ENCODE measurements around the gene NTSR1. TPM values are rescaled to one million over a fixed set of nuclear protein-coding genes. Genes with fewer than 3 reads are reported as not detected.

The NTSR1 gene
- total and polyA plus RNA-seq, 2 of the 8 experiments (the other 6 are each of a cell fraction or from before 2014, with no cell fraction given) = 0.53 to 0.89 TPM

DNA sequence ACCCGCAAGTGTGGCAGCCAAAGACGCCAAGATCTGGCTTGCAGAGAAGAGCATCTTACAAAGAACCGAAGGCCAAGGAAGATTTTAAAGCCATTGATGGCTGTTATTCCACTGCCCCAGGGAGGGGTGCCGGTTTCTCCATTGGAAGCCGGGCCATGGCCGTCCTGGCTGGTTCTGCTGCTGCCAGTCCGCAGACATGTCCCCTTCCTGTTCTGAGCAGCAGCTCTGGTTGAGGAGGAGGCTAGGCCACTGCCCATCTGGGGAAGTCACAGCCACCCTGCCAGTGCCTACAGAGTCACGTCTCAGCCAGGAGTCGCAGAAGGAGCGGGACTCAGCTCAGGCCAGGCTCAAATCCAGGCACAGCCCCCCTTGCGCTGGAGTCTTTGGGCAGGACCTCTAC lies 45.0 kb downstream of the NTSR1 start:
- no peak overlapping the region for H3K27ac ChIP-seq (ENCODE audit: low read depth, low read length)
- no peaks in the 10 kb centered on the region for H4K20me1 ChIP-seq (replicated peaks in 1 of 2; ENCODE audit: control insufficient read depth in 1 of 2, insufficient read depth in 2 of 2, low read length in 2 of 2)
- no peak overlapping the region for H3K18ac ChIP-seq (ENCODE audit: extremely low read depth, low read length)
- H3K4me3 ChIP-seq (ENCODE audit: extremely low read depth in 1 of 4, insufficient read depth in 2 of 4, low read depth in 3 of 4, low read length in 4 of 4) = no peak overlapping the region
- no peaks in the 10 kb centered on the region for H3K36me3 ChIP-seq (ENCODE audit: control insufficient read depth in 2 of 4, insufficient read depth in 4 of 4, low read length in 3 of 4)
- H3K23ac ChIP-seq (ENCODE audit: insufficient read length) = no peak overlapping the region
- no peak overlapping the region for H3K9ac ChIP-seq (replicated peaks in 1 of 4; ENCODE audit: extremely low read depth in 1 of 4, low read depth in 3 of 4, low read length in 3 of 4)
- H4K91ac ChIP-seq (replicated peaks; ENCODE audit: insufficient read length, low read length) = no peak overlapping the region
- H2BK20ac ChIP-seq (ENCODE audit: low read length) = no peak overlapping the region
- no peak overlapping the region for H2AK5ac ChIP-seq (ENCODE audit: low read depth, low read length)
- ChIA-PET CTCF (ENCODE audit: partially characterized antibody) (interaction anchor here (0.9 to 1.4 kb wide), 6 partner anchors 11 to 213 kb away, joined by 3 to 4 read pairs (median 3); no protein-coding TSS in a partner anchor), POLR2A (ENCODE audit: partially characterized antibody) (interaction anchor here (0.9 to 1.6 kb wide), 2 partner anchors 25 to 41 kb away, joined by 3 read pairs; no protein-coding TSS in a partner anchor)
- WGBS, 2 experiments (ENCODE audit: extremely low coverage in 1 of 2, insufficient coverage in 1 of 2, insufficient read length in 1 of 2, insufficient replicate concordance in 2 of 2, low coverage in 1 of 2, low lambda C conversion rate in 2 of 2, missing lambda C conversion rate in 1 of 2) = 94% methylated on average over 11 of the region's 11 CpGs; no CpG with 5 or more reads in 1 of the 2 experiments
- H3K9me3 ChIP-seq (ENCODE audit: insufficient read depth in 2 of 2, low read depth in 1 of 2, low read length in 1 of 2) = no peaks in the 10 kb centered on the region
- no peak for FAIRE-seq
- H3K79me1 ChIP-seq (ENCODE audit: low read depth, low read length) = no peaks in the 10 kb centered on the region
- no peak overlapping the region for H2BK15ac ChIP-seq (ENCODE audit: low read length)
- H3K4me1 ChIP-seq (replicated peaks in 1 of 4; ENCODE audit: control insufficient read depth in 3 of 4, insufficient read depth in 4 of 4, low read length in 3 of 4) = peaks cover 0 to 10% (median 6%) of the 10 kb centered on the region in 4 experiments; a peak in 5 of 7 replicates
- H2BK5ac ChIP-seq (ENCODE audit: low read depth, low read length) = no peak overlapping the region
- H2AFZ ChIP-seq (ENCODE audit: low read length) = no peak overlapping the region
- H3K4ac ChIP-seq (replicated peaks; ENCODE audit: insufficient read length, low read depth, low read length) = no peak overlapping the region
- no peak overlapping the region for H3K4me2 ChIP-seq (ENCODE audit: insufficient read depth in 1 of 2, low read depth in 2 of 2, low read length in 2 of 2)
- H3K79me2 ChIP-seq (ENCODE audit: control insufficient read depth in 1 of 2, insufficient read depth in 2 of 2, low read length in 2 of 2) = no peaks in the 10 kb centered on the region
- no peak overlapping the region for H3K56ac ChIP-seq (replicated peaks; ENCODE audit: insufficient read length, low read depth, low read length)
- H3K23me2 ChIP-seq (ENCODE audit: low read depth, low read length) = no peaks in the 10 kb centered on the region; the same call in 1 of the 2 replicates
- no peaks in the 10 kb centered on the region; a peak in 2 of 7 replicates for H3K27me3 ChIP-seq (replicated peaks in 1 of 4; ENCODE audit: control insufficient read depth in 3 of 4, extremely low read depth in 1 of 4, insufficient read depth in 3 of 4, low read length in 3 of 4)
- H4K5ac ChIP-seq (ENCODE audit: insufficient read length, low read depth, low read length) = no peak overlapping the region
- H2BK12ac ChIP-seq (ENCODE audit: low read depth, low read length) = no peak overlapping the region
- no peak overlapping the region for H2BK120ac ChIP-seq (replicated peaks; ENCODE audit: low read depth, low read length)
- DNase-seq (ENCODE audit: low read depth in 1 of 2, low spot score in 2 of 2) = no peak
- H3K14ac ChIP-seq (ENCODE audit: insufficient read length) = no peak overlapping the region
- H4K8ac ChIP-seq (ENCODE audit: extremely low read depth, insufficient read depth, low read length) = no peak overlapping the region
- no peak for TF ChIP-seq MAFK (IDR thresholded peaks at IDR 0.05; ENCODE audit: low read depth, low read length)
- TF ChIP-seq CTBP2 (IDR thresholded peaks at IDR 0.05; ENCODE audit: borderline replicate concordance, insufficient read depth, insufficient read length, low read length) = no peak
- TF ChIP-seq, protein P1, sequence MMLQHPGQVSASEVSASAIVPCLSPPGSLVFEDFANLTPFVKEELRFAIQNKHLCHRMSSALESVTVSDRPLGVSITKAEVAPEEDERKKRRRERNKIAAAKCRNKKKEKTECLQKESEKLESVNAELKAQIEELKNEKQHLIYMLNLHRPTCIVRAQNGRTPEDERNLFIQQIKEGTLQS (IDR thresholded peaks at IDR 0.05; ENCODE audit: insufficient read depth, low read depth, low read length) = no peak
- TF ChIP-seq CHD2 (IDR thresholded peaks at IDR 0.05; ENCODE audit: low read length) = no peak
- TF ChIP-seq JUN (IDR thresholded peaks at IDR 0.05; ENCODE audit: low read depth, low read length) = no peak
